CD14-positive monocyte (primary cell): Measurements from ENCODE around the gene KAT6B. TPM values are rescaled to one million over a fixed set of nuclear protein-coding genes. Genes with fewer than 3 reads are reported as not detected.
"Not testable (repeated sequence)": the region's sequence is repeated elsewhere in the genome, so short reads cannot be mapped to it uniquely, and the experiment has no call there.

ENCODE experiments used
- DNase-seq, 3 donors: peaks; one replicate each; pipeline ENCODE4 v3.0.0-alpha.2; 2011 to 2022
- H2AFZ ChIP-seq: 2 replicates; pipeline ENCODE4 v1.6.0; 2012; ENCODE audit warnings: mild to moderate bottlenecking, low read depth, low read length, inconsistent platforms; ENCODE audit not compliant: insufficient read depth, poor library complexity, severe bottlenecking
- H3K27ac ChIP-seq, 2 donors: 1 replicate in 1 of 2; 2 replicates in 1 of 2; pipeline ENCODE4 v1.5.1; 2012 to 2013; ENCODE audit warnings: low read length in 2 of 2, control low read depth in 1 of 2, inconsistent platforms in 1 of 2, low read depth in 1 of 2, mild to moderate bottlenecking in 1 of 2
- H3K27me3 ChIP-seq, 2 donors: one replicate each; pipeline versions ENCODE4 v1.6.0 to v1.6.1; 2011 to 2013; ENCODE audit warnings: low read length in 2 of 2; ENCODE audit not compliant: control insufficient read depth in 2 of 2, insufficient read depth in 2 of 2
- H3K36me3 ChIP-seq, 2 donors: replicated peaks in 1 of 2; 1 replicate in 1 of 2; 2 replicates in 1 of 2; pipeline versions ENCODE4 v1.5.1 to v1.6.1; 2012 to 2013; ENCODE audit warnings: low read length in 2 of 2, control low read depth in 1 of 2, inconsistent platforms in 1 of 2, mild to moderate bottlenecking in 1 of 2; ENCODE audit not compliant: insufficient read depth in 2 of 2, control insufficient read depth in 1 of 2
- H3K4me1 ChIP-seq, 2 donors: 1 replicate in 1 of 2; 2 replicates in 1 of 2; pipeline versions ENCODE4 v1.5.1 to v1.6.1; 2012 to 2013; ENCODE audit warnings: low read length in 2 of 2, control low read depth in 1 of 2, inconsistent platforms in 1 of 2, mild to moderate bottlenecking in 1 of 2, moderate library complexity in 1 of 2; ENCODE audit not compliant: insufficient read depth in 2 of 2, control insufficient read depth in 1 of 2
- H3K4me2 ChIP-seq: replicated peaks from 2 replicates; pipeline ENCODE3; 2012; ENCODE audit warnings: low read length, moderate library complexity, mild to moderate bottlenecking; ENCODE audit not compliant: poor library complexity, severe bottlenecking; ENCODE audit errors: extremely low read depth
- H3K4me3 ChIP-seq, 3 experiments: fragments of 200-600 bp in 1 of 3; sonication (generic) in 1 of 3; replicated peaks in 1 of 3; 1 replicate in 2 of 3; 2 replicates in 1 of 3; pipeline ENCODE4 v1.5.1; 2011 to 2013; ENCODE audit warnings: low read length in 3 of 3, mild to moderate bottlenecking in 3 of 3, control low read depth in 2 of 3, low read depth in 2 of 3, inconsistent platforms in 1 of 3, moderate library complexity in 1 of 3
- H3K79me2 ChIP-seq: 2 replicates; pipeline ENCODE4 v1.6.0; 2012; ENCODE audit warnings: mild to moderate bottlenecking, control low read depth, inconsistent platforms, low read length, moderate library complexity; ENCODE audit not compliant: insufficient read depth
- H3K9ac ChIP-seq: 2 replicates; pipeline ENCODE4 v1.6.0; 2017; ENCODE audit warnings: low read length, mild to moderate bottlenecking; ENCODE audit not compliant: insufficient read depth, poor library complexity, severe bottlenecking
- H3K9me3 ChIP-seq, 2 donors: replicated peaks in 1 of 2; 1 replicate in 1 of 2; 2 replicates in 1 of 2; pipeline versions ENCODE4 v1.5.1 to v1.6.1; 2012 to 2013; ENCODE audit warnings: low read length in 2 of 2, control low read depth in 1 of 2; ENCODE audit not compliant: control insufficient read depth in 1 of 2, insufficient read depth in 1 of 2
- H4K20me1 ChIP-seq: 2 replicates; pipeline ENCODE4 v1.6.0; 2012; ENCODE audit warnings: mild to moderate bottlenecking, low read length, control low read depth, moderate library complexity; ENCODE audit not compliant: insufficient read depth
- H3K27ac Mint-ChIP-seq, 7 donors: one replicate each; pipeline ENCODE4 v1.8.0; 2020; ENCODE audit warnings: mild to moderate bottlenecking in 7 of 7, mixed read lengths in 7 of 7, moderate library complexity in 6 of 7, inconsistent platforms in 2 of 7
- H3K27me3 Mint-ChIP-seq, 3 donors: one replicate each; pipeline ENCODE4 v1.8.0; 2021 to 2022; ENCODE audit warnings: low read depth in 3 of 3, mild to moderate bottlenecking in 3 of 3, mixed read lengths in 3 of 3, moderate library complexity in 3 of 3, inconsistent platforms in 1 of 3
- H3K36me3 Mint-ChIP-seq, 2 donors: one replicate each; pipeline ENCODE4 v1.8.0; 2020; ENCODE audit warnings: mixed read lengths in 2 of 2, inconsistent platforms in 1 of 2, mild to moderate bottlenecking in 1 of 2
- H3K4me1 Mint-ChIP-seq: one replicate; pipeline ENCODE4 v1.8.0; 2020; ENCODE audit warnings: mild to moderate bottlenecking, mixed read lengths
- H3K4me3 Mint-ChIP-seq, 2 donors: one replicate each; pipeline ENCODE4 v1.8.0; 2020; ENCODE audit warnings: mild to moderate bottlenecking in 2 of 2, mixed read lengths in 2 of 2, moderate library complexity in 1 of 2
- H3K9me3 Mint-ChIP-seq, 7 donors: one replicate each; pipeline ENCODE4 v1.8.0; 2020 to 2022; ENCODE audit warnings: mixed read lengths in 7 of 7, mild to moderate bottlenecking in 6 of 7, moderate library complexity in 6 of 7, inconsistent platforms in 2 of 7
- CTCF ChIP-seq: fragments of 200-600 bp; IDR thresholded peaks from one replicate; pipeline ENCODE4 v1.8.0; 2022; ENCODE audit warnings: antibody characterized with exemption, mild to moderate bottlenecking
- whole genome bisulfite sequencing: methylation state at CpG from one replicate; pipeline ENCODE4 v1.1.5; 2013; ENCODE audit warnings: missing lambda C conversion rate; ENCODE audit not compliant: insufficient coverage; 5-methylcytosine and 5-hydroxymethylcytosine counted together
- intact Hi-C, 2 donors: fragments of 100-400 bp; cut with micrococcal nuclease; formaldehyde crosslinking; loops; one replicate each; pipeline versions ENCODE4 v1.15.0 to v1.15.1; 2023
- polyA plus RNA-seq, 3 donors: library from polyadenylated mRNA; depleted of rRNA in 1 of 3; unstranded in 2 of 3; stranded (reverse) in 1 of 3; fragments of 300-500 nt in 2 of 3; fragments of >200 nt in 1 of 3; fragmentation: Illumina TruSeq in 2 of 3; gene quantifications; 1 replicate in 2 of 3; 2 replicates in 1 of 3; pipeline ENCODE4 v1.2.3, GENCODE V29; 2012 to 2021

KAT6B gene
- polyA plus RNA-seq, 3 donors: 3.3 to 6.4 (median 6.2) TPM

GRCh38 chr10:74792726-74793125 lies 33.7 kb upstream of the KAT6B start:
- H3K4me1 Mint-ChIP-seq: peaks cover 9% of the 10 kb centered on the region
- Histone ChIP-seq H3K36me3 (no peaks in the 10 kb centered on the region), H3K79me2 (no peaks in the 10 kb centered on the region), H3K9ac (no peak overlapping the region), H3K9me3 (no peaks in the 10 kb centered on the region), H3K4me1 (peaks cover 0 to 1% of the 10 kb centered on the region in 2 donors), H3K27ac (no peak overlapping the region), H3K27me3 (no peaks in the 10 kb centered on the region), H3K4me2 (no peak overlapping the region), H2AFZ (no peak overlapping the region), H4K20me1 (no peaks in the 10 kb centered on the region), H3K4me3 (no peak overlapping the region)
- H3K36me3 Mint-ChIP-seq: no peaks in the 10 kb centered on the region
- DNase-seq: no peak
- H3K9me3 Mint-ChIP-seq: no peaks in the 10 kb centered on the region
- TF ChIP-seq CTCF: no peak
- H3K27ac Mint-ChIP-seq: no peak overlapping the region
- intact Hi-C loops: no loop called here
- H3K4me3 Mint-ChIP-seq: no peak overlapping the region
- peaks cover 0 to 2% (median 0%) of the 10 kb centered on the region in 3 donors for H3K27me3 Mint-ChIP-seq

GRCh38 chr10:74793240-74793639 lies 33.2 kb upstream of the KAT6B start:
- H3K27me3 Mint-ChIP-seq, DNase-seq, H3K9me3 Mint-ChIP-seq, H3K9ac ChIP-seq, H3K9me3 ChIP-seq, H3K4me2 ChIP-seq, intact Hi-C loops, H3K36me3 ChIP-seq, H3K4me3 Mint-ChIP-seq, H3K27me3 ChIP-seq, H3K79me2 ChIP-seq, H3K4me1 Mint-ChIP-seq, H3K27ac Mint-ChIP-seq, H3K4me1 ChIP-seq, H3K36me3 Mint-ChIP-seq, H3K27ac ChIP-seq, H3K4me3 ChIP-seq, H4K20me1 ChIP-seq, H2AFZ ChIP-seq: not testable (repeated sequence)
- WGBS: no CpG with 5 or more reads among the region's 1 CpG
